Activated T-helper 2 cell treated with anti-CD3 and anti-CD28 coated beads, Interferon-gamma antibody, Interleukin-2, Interleukin-4, amounts not matched to agents 10 μg/mL and 5 μg/mL and 100 μg/mL, durations not matched to agents 14 hours and 24 hours and 36 hours (primary cell): ENCODE data around the gene PTGES3L. TPM values are rescaled to one million over a fixed set of nuclear protein-coding genes. Genes with fewer than 3 reads are reported as not detected.
"Not testable (repeated sequence)": the region's sequence is repeated elsewhere in the genome, so short reads cannot be mapped to it uniquely, and the experiment has no call there.

Experiments
- DNase-seq: peaks from one replicate; pipeline ENCODE4 v3.0.0; 2021; ENCODE audit warnings: low spot score
- H3K27ac Mint-ChIP-seq: one replicate; pipeline ENCODE4 v1.8.0; 2021; ENCODE audit warnings: mixed read lengths
- H3K27me3 Mint-ChIP-seq: one replicate; pipeline ENCODE4 v1.8.0; 2021; ENCODE audit warnings: low read depth, mixed read lengths
- H3K36me3 Mint-ChIP-seq: one replicate; pipeline ENCODE4 v1.8.0; 2021; ENCODE audit warnings: low read depth, mixed read lengths
- H3K4me1 Mint-ChIP-seq: one replicate; pipeline ENCODE4 v1.8.0; 2021; ENCODE audit warnings: low read depth, mixed read lengths
- H3K4me3 Mint-ChIP-seq: one replicate; pipeline ENCODE4 v1.8.0; 2021; ENCODE audit warnings: low read depth, mild to moderate bottlenecking, moderate library complexity, mixed read lengths
- H3K9me3 Mint-ChIP-seq: one replicate; pipeline ENCODE4 v1.8.0; 2021; ENCODE audit warnings: mixed read lengths
- intact Hi-C: fragments of 100-400 bp; cut with micrococcal nuclease; formaldehyde crosslinking; loops from one replicate; pipeline ENCODE4 v1.15.1; 2023
- total RNA-seq: library from RNA; stranded (reverse); gene quantifications from 2 replicates; pipeline ENCODE4 v1.2.3, GENCODE V29; 2022

Gene PTGES3L
- total RNA-seq, 1 donor from 2014 or later, result 2.1 TPM

GRCh38 chr17:43006639-43007551 lies 27.0 kb upstream of the PTGES3L start, which contains the start of gene IFI35:
Gene IFI35, plus strand, starts transcription at chr17:43006784. Its CDS starts 164 bp downstream, at chr17:43006948.
- H3K9me3 Mint-ChIP-seq, result no peaks in the 10 kb centered on the region
- H3K36me3 Mint-ChIP-seq, result peaks cover 35% of the 10 kb centered on the region
- peak; percentile 84 for DNase-seq
- no peaks in the 10 kb centered on the region for H3K27me3 Mint-ChIP-seq
- peak within 1 kb of the TSS; percentile 100 for H3K27ac Mint-ChIP-seq
- peaks cover 18% of the 10 kb centered on the region for H3K4me1 Mint-ChIP-seq
- peak within 1 kb of the TSS; percentile 100 for H3K4me3 Mint-ChIP-seq
- intact Hi-C loops, result loop anchor here (1.0 kb wide), 1 partner anchor 9 kb away; the partner anchor contains the start of gene RPL27

GRCh38 chr17:43003542-43004172 lies 23.8 kb upstream of the PTGES3L start:
- H3K36me3 Mint-ChIP-seq, result peaks cover 55% of the 10 kb centered on the region
- intact Hi-C loops, result no loop called here

GRCh38 chr17:43000894-43001293 lies 21.0 kb upstream of the PTGES3L start:
- H3K4me3 Mint-ChIP-seq, H3K27me3 Mint-ChIP-seq, intact Hi-C loops, H3K9me3 Mint-ChIP-seq, H3K27ac Mint-ChIP-seq, DNase-seq: not testable (repeated sequence)
- Mint-ChIP-seq H3K36me3 (peaks cover 60% of the 10 kb centered on the region), H3K4me1 (peaks cover 22% of the 10 kb centered on the region)

More at GRCh38 chr17:43003542-43004172, 23.8 kb upstream of the PTGES3L start:
- peaks cover 21% of the 10 kb centered on the region for H3K4me1 Mint-ChIP-seq
- no peaks in the 10 kb centered on the region for H3K9me3 Mint-ChIP-seq
- no peak for DNase-seq
- peak overlapping the region; percentile 58 for H3K27ac Mint-ChIP-seq
- no peak overlapping the region for H3K4me3 Mint-ChIP-seq
- no peaks in the 10 kb centered on the region for H3K27me3 Mint-ChIP-seq

GRCh38 chr17:42999003-42999525 lies 19.2 kb upstream of the PTGES3L start:
- no peak for DNase-seq
- peak overlapping the region; percentile 97 for H3K27ac Mint-ChIP-seq
- peak overlapping the region; percentile 93 for H3K4me3 Mint-ChIP-seq
- H3K4me1 Mint-ChIP-seq, result peaks cover 22% of the 10 kb centered on the region
- H3K27me3 Mint-ChIP-seq, result no peaks in the 10 kb centered on the region
- H3K36me3 Mint-ChIP-seq, result peaks cover 68% of the 10 kb centered on the region
- intact Hi-C loops, result loop anchor here (2.0 to 10.0 kb wide), 3 partner anchors 34 to 424 kb away; partner anchors contain the start of genes AARSD1, NBR1 and PSMC3IP
- H3K9me3 Mint-ChIP-seq, result no peaks in the 10 kb centered on the region

GRCh38 chr17:42997984-42998938 lies 18.4 kb upstream of the PTGES3L start, which contains the start of gene RPL27:
Gene RPL27, plus strand, starts transcription at chr17:42998419. Its CDS starts 332 bp downstream, at chr17:42998751.
- H3K9me3 Mint-ChIP-seq, result no peaks in the 10 kb centered on the region
- peak; percentile 97 for DNase-seq
- intact Hi-C loops, result loop anchor here (1.0 to 10.0 kb wide), 5 partner anchors 8 to 423 kb away; partner anchors contain the start of genes AARSD1, IFI35, NBR1 and PSMC3IP
- H3K4me1 Mint-ChIP-seq, result peaks cover 22% of the 10 kb centered on the region
- H3K4me3 Mint-ChIP-seq, result peak within 1 kb of the TSS; percentile 93
- peaks cover 67% of the 10 kb centered on the region for H3K36me3 Mint-ChIP-seq
- H3K27me3 Mint-ChIP-seq, result no peaks in the 10 kb centered on the region
- peak within 1 kb of the TSS; percentile 97 for H3K27ac Mint-ChIP-seq

GRCh38 chr17:42997390-42997983 lies 17.6 kb upstream of the PTGES3L start:
- Mint-ChIP-seq H3K36me3 (peaks cover 67% of the 10 kb centered on the region), H3K4me3 (peak overlapping the region; percentile 93), H3K4me1 (peaks cover 22% of the 10 kb centered on the region), H3K9me3 (no peaks in the 10 kb centered on the region), H3K27ac (peak overlapping the region; percentile 97), H3K27me3 (no peaks in the 10 kb centered on the region)
- intact Hi-C loops, result loop anchor here (10.0 kb wide), 1 partner anchor 423 kb away; the partner anchor contains the start of gene PSMC3IP
- no peak for DNase-seq

- not testable (repeated sequence) for H3K4me3 Mint-ChIP-seq, H3K27me3 Mint-ChIP-seq, H3K27ac Mint-ChIP-seq, H3K9me3 Mint-ChIP-seq, H3K4me1 Mint-ChIP-seq, DNase-seq
- intact Hi-C loops, result loop anchor here (10.0 kb wide), 1 partner anchor 419 kb away; the partner anchor contains the start of gene PSMC3IP
- peaks cover 65% of the 10 kb centered on the region for H3K36me3 Mint-ChIP-seq
Measured at GRCh38 chr17:42993913-42994312, 14.0 kb upstream of the PTGES3L start.

- Mint-ChIP-seq H3K4me3 (no peak overlapping the region), H3K36me3 (peaks cover 67% of the 10 kb centered on the region), H3K27ac (no peak overlapping the region), H3K9me3 (no peaks in the 10 kb centered on the region), H3K4me1 (peaks cover 7% of the 10 kb centered on the region), H3K27me3 (no peaks in the 10 kb centered on the region)
- DNase-seq, result no peak
- intact Hi-C loops, result loop anchor here (10.0 kb wide), 1 partner anchor 418 kb away; the partner anchor contains the start of gene PSMC3IP
Measured at GRCh38 chr17:42992872-42993271, 13.0 kb upstream of the PTGES3L start.

GRCh38 chr17:42991471-42991870 lies 11.6 kb upstream of the PTGES3L start:
- no peaks in the 10 kb centered on the region for H3K9me3 Mint-ChIP-seq
- no peaks in the 10 kb centered on the region for H3K4me1 Mint-ChIP-seq
- H3K4me3 Mint-ChIP-seq, result no peak overlapping the region
- H3K36me3 Mint-ChIP-seq, result peaks cover 78% of the 10 kb centered on the region
- no peak overlapping the region for H3K27ac Mint-ChIP-seq
- H3K27me3 Mint-ChIP-seq, result no peaks in the 10 kb centered on the region
- intact Hi-C loops, result loop anchor here (10.0 kb wide), 1 partner anchor 417 kb away; the partner anchor contains the start of gene PSMC3IP
- no peak for DNase-seq

- H3K27me3 Mint-ChIP-seq, result no peaks in the 10 kb centered on the region
- H3K4me3 Mint-ChIP-seq, result no peak overlapping the region
- H3K36me3 Mint-ChIP-seq, result peaks cover 83% of the 10 kb centered on the region
- H3K4me1 Mint-ChIP-seq, result peaks cover 7% of the 10 kb centered on the region
- no peak overlapping the region for H3K27ac Mint-ChIP-seq
- intact Hi-C loops, result loop anchor here (10.0 kb wide), 1 partner anchor 415 kb away; the partner anchor contains the start of gene PSMC3IP
- DNase-seq, result no peak
- H3K9me3 Mint-ChIP-seq, result no peaks in the 10 kb centered on the region
Measured at GRCh38 chr17:42989726-42990652, 10.1 kb upstream of the PTGES3L start.
